Stimulated activated memory B cell treated with anti-CD40 and anti-IgM and Interleukin-4, amounts not matched to agents 10 μg/mL and 1 μg/mL and 100 μg/mL, for 72 hours (primary cell): ENCODE results near the gene CXCL12.

Source experiments
- ATAC-seq: fragments of 150-1000 bp; cut with Tn5 transposase; 2 replicates; pipeline ENCODE4 v1.10.0; 2021
- H3K27ac Mint-ChIP-seq: one replicate; pipeline ENCODE4 v1.8.0; 2022; ENCODE audit warnings: mild to moderate bottlenecking, mixed read lengths
- H3K27me3 Mint-ChIP-seq: one replicate; pipeline ENCODE4 v1.8.0; 2022; ENCODE audit warnings: mixed read lengths
- H3K36me3 Mint-ChIP-seq: one replicate; pipeline ENCODE4 v1.8.0; 2022; ENCODE audit warnings: mixed read lengths
- H3K4me1 Mint-ChIP-seq: one replicate; pipeline ENCODE4 v1.8.0; 2022; ENCODE audit warnings: mixed read lengths
- H3K4me3 Mint-ChIP-seq: one replicate; pipeline ENCODE4 v1.8.0; 2022; ENCODE audit warnings: mild to moderate bottlenecking, moderate library complexity, mixed read lengths
- H3K9me3 Mint-ChIP-seq: one replicate; pipeline ENCODE4 v1.8.0; 2022; ENCODE audit warnings: mixed read lengths

The CXCL12 gene

GRCh38 chr10:44382131-44382858 is 2.6 kb downstream of the CXCL12 start:
- Mint-ChIP-seq H3K27me3 (peaks cover 34% of the 10 kb centered on the region), H3K4me1 (peaks cover 6% of the 10 kb centered on the region), H3K9me3 (no peaks in the 10 kb centered on the region), H3K4me3 (no peak overlapping the region), H3K36me3 (no peaks in the 10 kb centered on the region), H3K27ac (no peak overlapping the region)
- no peak for ATAC-seq

- no peak for ATAC-seq
- Mint-ChIP-seq H3K27me3 (peaks cover 25% of the 10 kb centered on the region), H3K9me3 (no peaks in the 10 kb centered on the region), H3K27ac (no peak overlapping the region), H3K4me1 (peaks cover 6% of the 10 kb centered on the region), H3K4me3 (no peak overlapping the region), H3K36me3 (no peaks in the 10 kb centered on the region)
These were observed 3.9 kb downstream of the CXCL12 start for GRCh38 chr10:44380829-44381600.

GRCh38 chr10:44379907-44380306 is 5.0 kb downstream of the CXCL12 start:
- Mint-ChIP-seq H3K4me1 (no peaks in the 10 kb centered on the region), H3K27ac (no peak overlapping the region), H3K36me3 (no peaks in the 10 kb centered on the region), H3K4me3 (no peak overlapping the region), H3K9me3 (no peaks in the 10 kb centered on the region), H3K27me3 (peaks cover 16% of the 10 kb centered on the region)
- ATAC-seq: no peak

- peaks cover 12% of the 10 kb centered on the region for H3K27me3 Mint-ChIP-seq
- no peak overlapping the region for H3K4me3 Mint-ChIP-seq
- H3K36me3 Mint-ChIP-seq: no peaks in the 10 kb centered on the region
- no peak for ATAC-seq
- H3K4me1 Mint-ChIP-seq: no peaks in the 10 kb centered on the region
- no peaks in the 10 kb centered on the region for H3K9me3 Mint-ChIP-seq
- H3K27ac Mint-ChIP-seq: no peak overlapping the region
These were observed 6.3 kb downstream of the CXCL12 start for GRCh38 chr10:44378626-44379025.

GRCh38 chr10:44377651-44378310 is 7.1 kb downstream of the CXCL12 start:
- H3K36me3 Mint-ChIP-seq: no peaks in the 10 kb centered on the region
- peaks cover 3% of the 10 kb centered on the region for H3K9me3 Mint-ChIP-seq
- no peak overlapping the region for H3K27ac Mint-ChIP-seq
- H3K4me1 Mint-ChIP-seq: no peaks in the 10 kb centered on the region
- H3K27me3 Mint-ChIP-seq: peaks cover 3% of the 10 kb centered on the region
- H3K4me3 Mint-ChIP-seq: no peak overlapping the region
- no peak for ATAC-seq

- no peaks in the 10 kb centered on the region for H3K36me3 Mint-ChIP-seq
- no peak overlapping the region for H3K27ac Mint-ChIP-seq
- no peak for ATAC-seq
- no peaks in the 10 kb centered on the region for H3K27me3 Mint-ChIP-seq
- H3K4me3 Mint-ChIP-seq: no peak overlapping the region
- H3K9me3 Mint-ChIP-seq: peaks cover 3% of the 10 kb centered on the region
- H3K4me1 Mint-ChIP-seq: no peaks in the 10 kb centered on the region
These were observed 8.3 kb downstream of the CXCL12 start for GRCh38 chr10:44376472-44377099.

- no peaks in the 10 kb centered on the region for H3K36me3 Mint-ChIP-seq
- H3K4me1 Mint-ChIP-seq: no peaks in the 10 kb centered on the region
- H3K9me3 Mint-ChIP-seq: peaks cover 3% of the 10 kb centered on the region
- H3K27ac Mint-ChIP-seq: no peak overlapping the region
- no peak for ATAC-seq
- no peak overlapping the region for H3K4me3 Mint-ChIP-seq
- H3K27me3 Mint-ChIP-seq: no peaks in the 10 kb centered on the region
These were observed 10.7 kb downstream of the CXCL12 start for GRCh38 chr10:44374155-44374554.

GRCh38 chr10:44373341-44373995 is 11.4 kb downstream of the CXCL12 start:
- no peak for ATAC-seq
- H3K9me3 Mint-ChIP-seq: peaks cover 3% of the 10 kb centered on the region

GRCh38 chr10:44372181-44372580 is 12.7 kb downstream of the CXCL12 start:
- no peaks in the 10 kb centered on the region for H3K27me3 Mint-ChIP-seq
- no peak overlapping the region for H3K4me3 Mint-ChIP-seq

More at GRCh38 chr10:44373341-44373995, 11.4 kb downstream of the CXCL12 start:
- Mint-ChIP-seq H3K36me3 (no peaks in the 10 kb centered on the region), H3K4me3 (no peak overlapping the region), H3K27me3 (no peaks in the 10 kb centered on the region), H3K27ac (no peak overlapping the region), H3K4me1 (no peaks in the 10 kb centered on the region)

GRCh38 chr10:44370731-44371248 is 14.1 kb downstream of the CXCL12 start:
- Mint-ChIP-seq H3K4me1 (no peaks in the 10 kb centered on the region), H3K36me3 (no peaks in the 10 kb centered on the region), H3K9me3 (peaks cover 3% of the 10 kb centered on the region), H3K4me3 (no peak overlapping the region), H3K27me3 (no peaks in the 10 kb centered on the region), H3K27ac (no peak overlapping the region)
- ATAC-seq: no peak

More at GRCh38 chr10:44372181-44372580, 12.7 kb downstream of the CXCL12 start:
- no peaks in the 10 kb centered on the region for H3K4me1 Mint-ChIP-seq
- no peak overlapping the region for H3K27ac Mint-ChIP-seq
- peaks cover 3% of the 10 kb centered on the region for H3K9me3 Mint-ChIP-seq
- H3K36me3 Mint-ChIP-seq: no peaks in the 10 kb centered on the region
- ATAC-seq: no peak

- ATAC-seq: no peak
- no peak overlapping the region for H3K27ac Mint-ChIP-seq
- peaks cover 3% of the 10 kb centered on the region for H3K9me3 Mint-ChIP-seq
- no peaks in the 10 kb centered on the region for H3K27me3 Mint-ChIP-seq
- no peaks in the 10 kb centered on the region for H3K4me1 Mint-ChIP-seq
- no peaks in the 10 kb centered on the region for H3K36me3 Mint-ChIP-seq
- H3K4me3 Mint-ChIP-seq: no peak overlapping the region
These were observed 15.0 kb downstream of the CXCL12 start for GRCh38 chr10:44369854-44370253.

GRCh38 chr10:44369296-44369695 is 15.6 kb downstream of the CXCL12 start:
- ATAC-seq: no peak
- H3K27me3 Mint-ChIP-seq: no peaks in the 10 kb centered on the region
- H3K4me1 Mint-ChIP-seq: no peaks in the 10 kb centered on the region
- H3K9me3 Mint-ChIP-seq: peaks cover 3% of the 10 kb centered on the region
- no peak overlapping the region for H3K4me3 Mint-ChIP-seq
- H3K27ac Mint-ChIP-seq: no peak overlapping the region
- H3K36me3 Mint-ChIP-seq: no peaks in the 10 kb centered on the region

- Mint-ChIP-seq H3K9me3 (peaks cover 3% of the 10 kb centered on the region), H3K27ac (no peak overlapping the region), H3K4me3 (no peak overlapping the region), H3K27me3 (no peaks in the 10 kb centered on the region), H3K4me1 (no peaks in the 10 kb centered on the region), H3K36me3 (no peaks in the 10 kb centered on the region)
- no peak for ATAC-seq
These were observed 16.3 kb downstream of the CXCL12 start for GRCh38 chr10:44368637-44369036.

- Mint-ChIP-seq H3K9me3 (no peaks in the 10 kb centered on the region), H3K36me3 (no peaks in the 10 kb centered on the region), H3K27ac (no peak overlapping the region), H3K4me3 (no peak overlapping the region), H3K27me3 (no peaks in the 10 kb centered on the region), H3K4me1 (no peaks in the 10 kb centered on the region)
- ATAC-seq: peak; percentile 3
These were observed 17.8 kb downstream of the CXCL12 start for GRCh38 chr10:44366941-44367630.
